Vagina (tissue), 2 donors: ENCODE results near the gene VWA3B. TPM values are rescaled to one million over a fixed set of nuclear protein-coding genes. Genes with fewer than 3 reads are reported as not detected.

Experiments
- DNase-seq, 2 donors: peaks; one replicate each; pipeline ENCODE4 v3.0.0-alpha.2; 2017; ENCODE audit errors: extremely low spot score in 2 of 2
- H3K27ac ChIP-seq: fragments of 200-600 bp; sonication (generic); one replicate; pipeline ENCODE4 v1.5.1; 2019
- H3K27me3 ChIP-seq: fragments of 200-600 bp; sonication (generic); one replicate; pipeline ENCODE4 v1.5.1; 2019
- H3K36me3 ChIP-seq, 2 donors: fragments of 200-600 bp; sonication (generic); one replicate each; pipeline ENCODE4 v1.5.1; 2017 to 2019
- H3K4me1 ChIP-seq: fragments of 200-600 bp; sonication (generic); one replicate; pipeline ENCODE4 v1.5.1; 2019
- H3K4me3 ChIP-seq, 2 donors: fragments of 200-600 bp; sonication (generic); 1 replicate in 1 of 2; 2 replicates in 1 of 2; pipeline ENCODE4 v1.5.1; 2016 to 2019
- H3K9me3 ChIP-seq: fragments of 200-600 bp; sonication (generic); one replicate; pipeline ENCODE4 v1.5.1; 2019
- POLR2A ChIP-seq, 2 donors: fragments of 450-650 bp; IDR thresholded peaks; one replicate each; pipeline ENCODE4 v1.6.1; 2017; ENCODE audit warnings: antibody characterized with exemption in 2 of 2, mild to moderate bottlenecking in 2 of 2, moderate library complexity in 2 of 2
- POLR2AphosphoS5 ChIP-seq, 2 donors: sonication (generic); formaldehyde crosslinking; IDR thresholded peaks; one replicate each; pipeline ENCODE4 v1.9.0; 2017; ENCODE audit warnings: antibody characterized with exemption in 2 of 2, mild to moderate bottlenecking in 2 of 2, low read depth in 1 of 2; ENCODE audit not compliant: insufficient read depth in 1 of 2
- intact Hi-C: fragments of 100-400 bp; cut with DNase I; formaldehyde crosslinking; loops from one replicate; pipeline ENCODE4 v1.15.1; 2023
- total RNA-seq: library from RNA; depleted of rRNA; stranded (reverse); fragments of >200 nt; gene quantifications from one replicate; pipeline ENCODE4 v1.2.3, GENCODE V29; 2016
- TF ChIP-seq, protein P1 (sequence below), 3 experiments: fragments of 450-650 bp in 2 of 3; fragments of 200-600 bp in 1 of 3; sonication (generic) in 1 of 3; IDR thresholded peaks; one replicate each; pipeline ENCODE4 v1.5.1; 2017 to 2019; ENCODE audit warnings: antibody characterized with exemption in 3 of 3, mild to moderate bottlenecking in 2 of 3, moderate library complexity in 2 of 3

The VWA3B gene
- total RNA-seq, 1 donor from 2014 or later, result not detected

DNA sequence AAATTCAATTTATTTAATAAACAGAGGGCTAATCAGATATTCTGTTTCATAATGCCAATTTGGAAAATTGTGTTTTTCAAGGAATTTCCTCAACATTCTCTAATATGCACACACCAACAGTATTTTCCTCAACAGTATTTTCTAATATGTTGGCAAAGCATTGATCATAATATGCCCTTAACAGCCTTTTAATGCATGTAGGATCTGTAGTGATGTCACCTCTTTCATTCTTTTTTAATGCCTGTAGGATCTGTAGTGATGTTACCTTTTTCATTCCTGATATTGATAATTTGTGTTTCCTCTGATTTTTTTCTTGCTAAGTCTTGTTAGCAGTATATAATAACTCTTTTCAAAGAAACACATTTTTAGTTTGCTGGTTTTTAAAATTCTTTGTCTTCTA lies 15.9 kb downstream of the VWA3B start:
- Histone ChIP-seq H3K4me3 (no peak overlapping the region), H3K27ac (no peak overlapping the region), H3K36me3 (no peaks in the 10 kb centered on the region), H3K4me1 (no peaks in the 10 kb centered on the region), H3K27me3 (no peaks in the 10 kb centered on the region), H3K9me3 (no peaks in the 10 kb centered on the region)
- no peak for DNase-seq
- TF ChIP-seq POLR2AphosphoS5 (IDR thresholded peaks at IDR 0.05; ENCODE audit: insufficient read depth in 1 of 2, low read depth in 1 of 2) (no peak), POLR2A (IDR thresholded peaks at IDR 0.05) (no peak)
- TF ChIP-seq, protein P1, sequence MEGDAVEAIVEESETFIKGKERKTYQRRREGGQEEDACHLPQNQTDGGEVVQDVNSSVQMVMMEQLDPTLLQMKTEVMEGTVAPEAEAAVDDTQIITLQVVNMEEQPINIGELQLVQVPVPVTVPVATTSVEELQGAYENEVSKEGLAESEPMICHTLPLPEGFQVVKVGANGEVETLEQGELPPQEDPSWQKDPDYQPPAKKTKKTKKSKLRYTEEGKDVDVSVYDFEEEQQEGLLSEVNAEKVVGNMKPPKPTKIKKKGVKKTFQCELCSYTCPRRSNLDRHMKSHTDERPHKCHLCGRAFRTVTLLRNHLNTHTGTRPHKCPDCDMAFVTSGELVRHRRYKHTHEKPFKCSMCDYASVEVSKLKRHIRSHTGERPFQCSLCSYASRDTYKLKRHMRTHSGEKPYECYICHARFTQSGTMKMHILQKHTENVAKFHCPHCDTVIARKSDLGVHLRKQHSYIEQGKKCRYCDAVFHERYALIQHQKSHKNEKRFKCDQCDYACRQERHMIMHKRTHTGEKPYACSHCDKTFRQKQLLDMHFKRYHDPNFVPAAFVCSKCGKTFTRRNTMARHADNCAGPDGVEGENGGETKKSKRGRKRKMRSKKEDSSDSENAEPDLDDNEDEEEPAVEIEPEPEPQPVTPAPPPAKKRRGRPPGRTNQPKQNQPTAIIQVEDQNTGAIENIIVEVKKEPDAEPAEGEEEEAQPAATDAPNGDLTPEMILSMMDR (IDR thresholded peaks at IDR 0.05), result no peak
- intact Hi-C loops, result no loop called here

DNA sequence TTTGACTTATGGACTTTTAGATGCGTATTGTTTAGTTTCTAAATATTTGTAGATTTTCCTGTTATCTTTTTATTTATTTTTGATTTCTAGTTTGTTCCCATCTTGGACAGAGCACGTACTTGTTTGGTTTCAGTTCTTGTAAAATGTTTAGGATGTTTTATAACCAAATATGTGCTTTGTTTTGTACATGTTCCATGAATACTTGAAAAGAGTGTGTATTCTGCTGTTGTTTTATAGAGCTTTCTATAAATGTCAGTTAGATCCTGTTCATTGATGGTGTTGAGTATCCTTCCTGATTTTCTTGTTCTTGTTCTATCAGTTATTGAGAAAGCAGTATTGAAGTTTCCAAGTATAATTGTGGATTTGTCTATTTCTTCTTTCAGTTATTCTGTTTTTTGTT lies 21.1 kb downstream of the VWA3B start:
- intact Hi-C loops, result no loop called here
- TF ChIP-seq, protein P1 (IDR thresholded peaks at IDR 0.05), result no peak
- TF ChIP-seq POLR2A (IDR thresholded peaks at IDR 0.05), result no peak
- no peak for TF ChIP-seq POLR2AphosphoS5 (IDR thresholded peaks at IDR 0.05; ENCODE audit: insufficient read depth in 1 of 2, low read depth in 1 of 2)
- Histone ChIP-seq H3K27ac (no peak overlapping the region), H3K9me3 (no peaks in the 10 kb centered on the region), H3K4me3 (no peak overlapping the region), H3K4me1 (no peaks in the 10 kb centered on the region), H3K27me3 (no peaks in the 10 kb centered on the region), H3K36me3 (no peaks in the 10 kb centered on the region)
- DNase-seq, result no peak

DNA sequence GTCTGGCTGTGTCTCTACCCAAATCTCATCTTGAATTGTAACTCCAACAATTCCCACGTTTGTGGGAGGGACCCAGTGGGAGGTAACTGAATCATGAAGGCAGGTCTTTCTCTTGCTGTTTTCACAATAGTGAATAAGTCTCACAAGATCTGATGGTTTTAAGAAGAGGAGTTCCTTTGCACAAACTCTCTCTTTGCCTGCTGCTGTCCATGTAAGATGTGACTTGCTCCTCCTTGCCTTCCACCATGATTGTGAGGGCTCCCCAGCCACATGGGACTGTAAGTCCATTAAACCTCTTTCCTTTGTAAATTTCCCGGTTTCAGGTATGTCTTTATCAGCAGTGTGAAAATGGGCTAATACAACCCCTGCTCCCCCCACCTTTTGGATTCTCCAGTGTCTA lies 23.8 kb downstream of the VWA3B start:
- Histone ChIP-seq H3K4me1 (no peaks in the 10 kb centered on the region), H3K27me3 (no peaks in the 10 kb centered on the region), H3K9me3 (no peaks in the 10 kb centered on the region), H3K27ac (no peak overlapping the region), H3K4me3 (no peak overlapping the region), H3K36me3 (no peaks in the 10 kb centered on the region)
- intact Hi-C loops, result no loop called here
- no peak for DNase-seq
- no peak for TF ChIP-seq POLR2A (IDR thresholded peaks at IDR 0.05)
- TF ChIP-seq POLR2AphosphoS5 (IDR thresholded peaks at IDR 0.05; ENCODE audit: insufficient read depth in 1 of 2, low read depth in 1 of 2), result no peak
- TF ChIP-seq, protein P1 (IDR thresholded peaks at IDR 0.05), result no peak

DNA sequence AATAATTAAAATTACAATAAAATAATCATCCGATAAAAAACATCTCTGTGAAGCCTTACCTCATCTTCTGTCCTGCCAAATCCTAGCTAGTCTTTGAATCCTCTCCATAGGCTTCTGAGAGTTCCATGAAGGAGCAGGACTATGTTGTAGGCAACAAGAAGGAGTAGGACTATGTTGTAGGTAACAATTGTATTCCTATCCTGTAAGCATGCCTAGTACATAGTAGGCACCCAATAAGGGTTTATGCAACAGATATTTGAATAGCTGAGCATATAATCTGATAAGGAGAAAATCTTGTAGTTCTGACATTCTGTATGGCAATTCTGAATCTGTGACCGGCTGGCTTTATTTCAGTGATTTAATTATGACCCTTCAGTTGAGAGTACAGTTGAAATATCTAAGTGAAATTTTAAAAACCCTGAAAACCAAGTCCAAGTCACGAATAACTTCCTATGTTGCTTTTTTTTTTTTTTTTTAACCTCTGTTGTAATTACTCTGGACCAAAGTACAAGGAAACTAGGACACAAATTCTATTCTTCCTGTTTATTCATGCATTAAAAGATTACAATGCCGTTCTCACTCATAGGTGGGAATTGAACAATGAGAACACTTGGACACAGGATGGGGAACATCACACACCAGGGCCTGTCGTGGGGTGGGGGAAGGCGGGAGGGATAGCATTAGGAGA lies 27.8 kb downstream of the VWA3B start:
- no peaks in the 10 kb centered on the region for H3K9me3 ChIP-seq
- intact Hi-C loops, result no loop called here
- no peak overlapping the region for H3K4me3 ChIP-seq
- H3K36me3 ChIP-seq, result no peaks in the 10 kb centered on the region
- H3K4me1 ChIP-seq, result no peaks in the 10 kb centered on the region
- no peaks in the 10 kb centered on the region for H3K27me3 ChIP-seq
- no peak overlapping the region for H3K27ac ChIP-seq
- TF ChIP-seq, protein P1 (IDR thresholded peaks at IDR 0.05), result no peak
- no peak for DNase-seq

DNA sequence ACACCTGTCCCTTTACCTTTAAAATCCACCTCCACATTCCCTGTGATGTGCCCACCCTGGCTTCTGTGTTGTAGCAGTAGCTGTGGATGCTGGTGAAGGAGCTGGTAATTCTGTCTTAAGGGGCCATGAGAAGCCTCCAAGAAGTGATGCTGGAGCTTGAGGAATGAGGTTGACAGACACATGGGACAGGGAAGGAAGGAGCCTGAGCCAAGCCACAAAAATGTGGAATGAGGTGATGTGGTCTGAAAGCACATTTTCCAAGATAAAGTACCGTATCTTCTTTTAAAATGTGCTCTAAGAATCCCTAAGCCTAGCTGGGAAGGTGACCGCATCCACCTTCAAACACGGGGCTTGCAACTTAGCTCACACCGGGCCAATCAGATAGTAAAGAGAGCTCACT lies 31.2 kb downstream of the VWA3B start:
- Histone ChIP-seq H3K4me1 (no peaks in the 10 kb centered on the region), H3K27me3 (no peaks in the 10 kb centered on the region), H3K9me3 (no peaks in the 10 kb centered on the region), H3K36me3 (no peaks in the 10 kb centered on the region), H3K27ac (no peak overlapping the region), H3K4me3 (no peak overlapping the region)
- TF ChIP-seq, protein P1 (IDR thresholded peaks at IDR 0.05), result no peak
- TF ChIP-seq POLR2AphosphoS5 (IDR thresholded peaks at IDR 0.05; ENCODE audit: insufficient read depth in 1 of 2, low read depth in 1 of 2), result no peak
- TF ChIP-seq POLR2A (IDR thresholded peaks at IDR 0.05), result no peak
- intact Hi-C loops, result no loop called here
- DNase-seq, result no peak
